ENCODE results near the gene ULBP2.

GRCh38 chr6:149960488-149960887, 18.7 kb downstream of the ULBP2 start:
- no peak for TF ChIP-seq CTCF (IDR thresholded peaks at IDR 0.05; ENCODE audit: low read length)
- no peak for TF ChIP-seq EZH2 (optimal IDR thresholded peaks at IDR 0.05; ENCODE audit: low read depth, low read length)
- TF ChIP-seq EZH2phosphoT487 (IDR thresholded peaks at IDR 0.05; ENCODE audit: low read length): no peak
